ENCODE data around the gene TALDO1. TPM values are rescaled to one million over a fixed set of nuclear protein-coding genes. Genes with fewer than 3 reads are reported as not detected.

Gene TALDO1
- polyA plus RNA-seq, 4 donors: 97.0 to 148 (median 132) TPM

- DNase-seq (ENCODE audit: low read depth in 4 of 4, low spot score in 3 of 4): no peak
These were observed 37.9 kb upstream of the TALDO1 start for GRCh38 chr11:709109-709997.

GRCh38 chr11:714436-714835 lies 32.8 kb upstream of the TALDO1 start:
- DNase-seq (ENCODE audit: low read depth in 4 of 4, low spot score in 3 of 4): no peak

GRCh38 chr11:719214-720016 lies 27.8 kb upstream of the TALDO1 start:
- no peak for DNase-seq (ENCODE audit: low read depth in 4 of 4, low spot score in 3 of 4)

DNA sequence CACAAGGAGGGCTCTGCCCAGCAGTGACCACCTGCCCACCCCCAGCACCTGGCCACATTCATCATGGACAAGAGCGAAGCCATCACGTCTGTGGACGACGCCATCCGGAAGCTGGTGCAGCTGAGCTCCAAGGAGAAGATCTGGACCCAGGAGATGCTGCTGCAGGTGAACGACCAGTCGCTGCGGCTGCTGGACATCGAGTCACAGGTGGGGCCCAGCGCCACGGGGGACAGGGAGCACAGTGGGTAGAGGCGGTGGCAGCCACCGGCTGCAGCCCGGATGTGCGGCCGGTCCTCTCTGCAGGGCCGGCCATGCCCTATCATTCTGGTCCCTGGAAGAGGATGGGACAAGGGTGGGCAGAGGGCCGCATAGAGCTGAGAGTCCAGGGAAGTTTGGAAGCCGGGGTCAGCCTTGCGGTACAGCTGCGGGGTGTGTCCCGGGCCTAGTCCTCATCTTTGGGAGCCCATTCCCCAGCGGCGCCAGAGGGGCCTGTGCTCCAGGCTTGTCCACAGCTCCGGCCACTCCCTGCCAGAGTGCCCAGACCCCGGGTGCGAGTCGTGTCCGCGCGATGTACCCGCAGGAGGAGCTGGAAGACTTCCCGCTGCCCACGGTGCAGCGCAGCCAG lies 27.1 kb upstream of the TALDO1 start:
- DNase-seq (ENCODE audit: low read depth in 4 of 4, low spot score in 3 of 4): no peak

DNA sequence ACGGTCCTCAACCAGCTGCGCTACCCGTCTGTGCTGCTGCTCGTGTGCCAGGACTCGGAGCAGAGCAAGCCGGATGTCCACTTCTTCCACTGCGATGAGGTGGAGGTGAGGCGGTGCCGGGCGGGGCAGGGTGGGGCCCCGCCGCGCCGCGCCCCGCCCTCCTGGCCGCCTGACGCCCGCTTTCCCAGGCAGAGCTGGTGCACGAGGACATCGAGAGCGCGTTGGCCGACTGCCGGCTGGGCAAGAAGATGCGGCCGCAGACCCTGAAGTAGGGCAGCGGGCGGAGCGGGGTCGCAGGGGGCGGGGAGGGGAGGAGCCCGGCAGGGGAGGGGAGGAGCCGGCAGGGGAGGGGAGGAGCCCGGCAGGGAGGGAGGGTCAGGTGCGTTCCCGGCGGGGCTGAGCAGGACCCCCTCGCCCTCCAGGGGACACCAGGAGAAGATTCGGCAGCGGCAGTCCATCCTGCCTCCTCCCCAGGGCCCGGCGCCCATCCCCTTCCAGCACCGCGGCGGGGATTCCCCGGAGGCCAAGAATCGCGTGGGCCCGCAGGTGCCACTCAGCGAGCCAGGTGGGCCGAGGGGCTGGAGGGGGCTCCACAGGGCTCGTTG lies 26.5 kb upstream of the TALDO1 start:
- no peak for DNase-seq (ENCODE audit: low read depth in 4 of 4, low spot score in 3 of 4)

GRCh38 chr11:721247-721740 lies 26.0 kb upstream of the TALDO1 start:
- no peak for DNase-seq (ENCODE audit: low read depth in 4 of 4, low spot score in 3 of 4)

DNA sequence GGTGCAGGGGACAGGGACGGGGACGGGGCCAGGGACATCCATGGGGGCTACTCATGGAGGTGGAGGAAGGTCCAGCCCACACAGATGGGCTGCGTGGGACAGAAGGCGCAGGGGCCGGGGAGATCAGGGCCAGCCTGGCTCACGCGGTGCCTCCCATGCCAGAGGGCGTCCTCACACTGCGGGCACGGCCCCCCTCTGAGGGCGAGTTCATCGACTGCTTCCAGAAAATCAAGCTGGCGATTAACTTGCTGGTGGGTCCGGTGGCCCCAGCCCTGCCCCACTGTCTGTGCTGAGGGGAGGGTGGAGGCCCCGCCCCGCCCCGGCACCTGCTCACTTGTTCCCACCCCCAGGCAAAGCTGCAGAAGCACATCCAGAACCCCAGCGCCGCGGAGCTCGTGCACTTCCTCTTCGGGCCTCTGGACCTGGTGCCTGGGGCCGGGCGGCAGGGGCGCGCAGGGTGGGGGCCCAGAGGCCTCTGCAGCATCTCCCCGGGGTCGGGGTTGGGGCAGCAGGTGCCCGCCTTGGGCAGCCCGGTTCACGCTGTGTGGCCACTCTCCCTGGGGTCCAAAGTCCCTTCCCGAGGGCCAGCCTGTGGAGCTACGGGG lies 25.4 kb upstream of the TALDO1 start:
- DNase-seq (ENCODE audit: low read depth in 4 of 4, low spot score in 3 of 4): no peak

- DNase-seq (ENCODE audit: low read depth in 4 of 4, low spot score in 3 of 4): no peak
These were observed 24.9 kb upstream of the TALDO1 start for GRCh38 chr11:722346-722811.

GRCh38 chr11:723120-723883 lies 24.0 kb upstream of the TALDO1 start:
- no peak for DNase-seq (ENCODE audit: low read depth in 4 of 4, low spot score in 3 of 4)

GRCh38 chr11:724049-724777 lies 23.1 kb upstream of the TALDO1 start:
- no peak for DNase-seq (ENCODE audit: low read depth in 4 of 4, low spot score in 3 of 4)

GRCh38 chr11:724778-725386 lies 22.4 kb upstream of the TALDO1 start:
- no peak for DNase-seq (ENCODE audit: low read depth in 4 of 4, low spot score in 3 of 4)

- DNase-seq (ENCODE audit: low read depth in 4 of 4, low spot score in 3 of 4): no peak
These were observed 21.6 kb upstream of the TALDO1 start for GRCh38 chr11:725624-726202.

DNA sequence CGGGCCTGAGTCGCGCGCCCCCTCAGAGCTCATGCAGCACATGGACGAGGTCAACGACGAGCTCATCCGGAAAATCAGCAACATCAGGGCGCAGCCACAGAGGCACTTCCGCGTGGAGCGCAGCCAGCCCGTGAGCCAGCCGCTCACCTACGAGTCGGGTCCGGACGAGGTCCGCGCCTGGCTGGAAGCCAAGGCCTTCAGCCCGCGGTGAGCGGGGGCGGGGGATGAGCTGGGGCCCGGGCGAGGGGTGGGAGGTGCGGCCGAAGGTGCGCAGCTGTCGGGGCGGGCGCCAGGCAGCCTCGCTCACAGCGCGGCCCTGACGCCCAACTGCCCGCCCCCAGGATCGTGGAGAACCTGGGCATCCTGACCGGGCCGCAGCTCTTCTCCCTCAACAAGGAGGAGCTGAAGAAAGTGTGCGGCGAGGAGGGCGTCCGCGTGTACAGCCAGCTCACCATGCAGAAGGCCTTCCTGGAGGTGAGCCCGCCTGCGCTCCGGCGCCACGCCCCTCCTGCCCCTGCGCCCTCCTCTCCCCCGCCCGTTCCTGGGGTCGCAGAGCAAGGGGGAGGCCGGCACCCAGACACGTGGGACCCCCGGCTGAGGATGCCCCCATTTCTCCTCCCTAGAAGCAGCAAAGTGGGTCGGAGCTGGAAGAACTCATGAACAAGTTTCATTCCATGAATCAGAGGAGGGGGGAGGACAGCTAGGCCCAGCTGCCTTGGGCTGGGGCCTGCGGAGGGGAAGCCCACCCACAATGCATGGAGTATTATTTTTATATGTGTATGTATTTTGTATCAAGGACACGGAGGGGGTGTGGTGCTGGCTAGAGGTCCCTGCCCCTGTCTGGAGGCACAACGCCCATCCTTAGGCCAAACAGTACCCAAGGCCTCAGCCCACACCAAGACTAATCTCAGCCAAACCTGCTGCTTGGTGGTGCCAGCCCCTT lies 20.7 kb upstream of the TALDO1 start:
- DNase-seq (ENCODE audit: low read depth in 4 of 4, low spot score in 3 of 4): no peak

GRCh38 chr11:727281-727701 lies 20.0 kb upstream of the TALDO1 start:
- DNase-seq (ENCODE audit: low read depth in 4 of 4, low spot score in 3 of 4): no peak

DNA sequence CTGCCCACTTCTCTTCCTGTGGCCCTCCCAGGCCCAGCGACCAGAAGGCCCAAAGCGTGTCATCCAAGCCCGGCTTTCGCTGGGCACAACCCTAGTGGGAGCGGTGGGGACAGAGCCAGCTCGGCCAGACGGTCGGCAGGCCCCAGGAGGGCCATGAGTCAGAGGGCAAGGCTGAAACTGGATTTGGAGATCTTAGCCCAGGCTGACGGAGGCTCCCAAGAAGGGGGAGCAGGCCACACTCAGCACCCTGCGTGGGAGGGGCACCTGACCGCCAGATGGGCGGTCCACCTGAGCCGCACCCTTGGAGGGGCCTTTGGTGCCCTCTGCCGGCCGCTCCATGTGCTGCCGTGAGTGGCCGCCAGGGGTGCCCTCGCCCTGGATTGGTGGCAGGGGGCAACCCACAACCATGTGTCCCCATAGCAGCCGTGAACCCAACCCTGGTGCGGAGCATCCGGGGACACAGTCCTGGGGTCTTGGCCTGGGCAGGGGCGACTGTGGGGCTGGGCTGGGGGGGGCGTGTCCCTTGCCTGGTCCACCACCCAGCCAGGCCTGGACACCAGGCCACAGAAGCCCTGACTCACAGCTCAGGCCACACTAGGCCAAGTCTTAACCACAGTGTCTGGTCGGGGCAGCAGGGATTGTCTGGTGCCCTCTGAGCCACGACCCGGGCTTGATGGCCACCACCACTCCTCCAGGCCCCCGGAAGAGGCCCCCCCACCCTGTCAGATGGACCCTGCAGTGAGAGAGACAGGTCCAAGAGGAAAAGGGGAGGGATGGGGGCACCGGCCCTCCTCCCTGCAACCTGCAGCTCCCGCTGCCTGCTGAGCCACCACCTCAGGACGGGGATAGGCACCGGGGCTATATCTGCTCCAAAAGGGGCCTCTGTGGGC lies 19.2 kb upstream of the TALDO1 start:
- DNase-seq (ENCODE audit: low read depth in 4 of 4, low spot score in 3 of 4): no peak

Data from left renal pelvis (tissue), 4 donors.